Fibroblast of skin of left quadriceps (primary cell): ENCODE results near the gene EML1.
A peak's percentile ranks its signal among the peaks of the same experiment; 100 is the strongest.

Experiments
- DNase-seq, 2 experiments: peaks; one replicate each; pipeline ENCODE4 v3.0.0-alpha.2; 2013; ENCODE audit warnings: low read depth in 2 of 2

Gene EML1, protein sequence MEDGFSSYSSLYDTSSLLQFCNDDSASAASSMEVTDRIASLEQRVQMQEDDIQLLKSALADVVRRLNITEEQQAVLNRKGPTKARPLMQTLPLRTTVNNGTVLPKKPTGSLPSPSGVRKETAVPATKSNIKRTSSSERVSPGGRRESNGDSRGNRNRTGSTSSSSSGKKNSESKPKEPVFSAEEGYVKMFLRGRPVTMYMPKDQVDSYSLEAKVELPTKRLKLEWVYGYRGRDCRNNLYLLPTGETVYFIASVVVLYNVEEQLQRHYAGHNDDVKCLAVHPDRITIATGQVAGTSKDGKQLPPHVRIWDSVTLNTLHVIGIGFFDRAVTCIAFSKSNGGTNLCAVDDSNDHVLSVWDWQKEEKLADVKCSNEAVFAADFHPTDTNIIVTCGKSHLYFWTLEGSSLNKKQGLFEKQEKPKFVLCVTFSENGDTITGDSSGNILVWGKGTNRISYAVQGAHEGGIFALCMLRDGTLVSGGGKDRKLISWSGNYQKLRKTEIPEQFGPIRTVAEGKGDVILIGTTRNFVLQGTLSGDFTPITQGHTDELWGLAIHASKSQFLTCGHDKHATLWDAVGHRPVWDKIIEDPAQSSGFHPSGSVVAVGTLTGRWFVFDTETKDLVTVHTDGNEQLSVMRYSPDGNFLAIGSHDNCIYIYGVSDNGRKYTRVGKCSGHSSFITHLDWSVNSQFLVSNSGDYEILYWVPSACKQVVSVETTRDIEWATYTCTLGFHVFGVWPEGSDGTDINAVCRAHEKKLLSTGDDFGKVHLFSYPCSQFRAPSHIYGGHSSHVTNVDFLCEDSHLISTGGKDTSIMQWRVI

GRCh38 chr14:99793213-99794150 lies at the start of gene EML1:
Gene EML1 (plus strand): TSS chr14:99793413. CDS start chr14:99793477, 64 bp downstream.
- DNase-seq: peak; percentile 61 to 64

- DNase-seq: peak; percentile 30 to 42
These were observed 48.9 kb upstream of the EML1 start for GRCh38 chr14:99744199-99744872.

DNA sequence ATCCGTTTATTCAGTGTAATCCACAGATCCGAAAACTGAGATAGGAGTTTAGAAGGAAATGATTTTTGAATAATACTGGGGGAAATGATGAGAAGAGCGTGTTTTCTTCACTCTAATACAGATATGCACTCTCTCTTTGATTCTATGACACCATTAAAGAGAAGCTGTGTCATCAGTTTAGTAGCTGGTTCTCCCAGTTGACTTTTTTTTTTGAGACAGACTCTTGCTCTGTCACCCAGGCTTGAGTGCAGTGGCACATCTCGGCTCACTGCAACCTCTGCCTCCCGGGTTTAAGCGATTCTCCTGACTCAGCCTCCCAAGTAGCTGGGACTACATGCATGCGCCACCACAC lies 48.4 kb upstream of the EML1 start:
- DNase-seq: no peak

GRCh38 chr14:99745307-99745951 lies 47.8 kb upstream of the EML1 start:
- DNase-seq: peak; percentile 39 to 40

- no peak for DNase-seq
These were observed 46.0 kb upstream of the EML1 start for GRCh38 chr14:99747167-99747566.

DNA sequence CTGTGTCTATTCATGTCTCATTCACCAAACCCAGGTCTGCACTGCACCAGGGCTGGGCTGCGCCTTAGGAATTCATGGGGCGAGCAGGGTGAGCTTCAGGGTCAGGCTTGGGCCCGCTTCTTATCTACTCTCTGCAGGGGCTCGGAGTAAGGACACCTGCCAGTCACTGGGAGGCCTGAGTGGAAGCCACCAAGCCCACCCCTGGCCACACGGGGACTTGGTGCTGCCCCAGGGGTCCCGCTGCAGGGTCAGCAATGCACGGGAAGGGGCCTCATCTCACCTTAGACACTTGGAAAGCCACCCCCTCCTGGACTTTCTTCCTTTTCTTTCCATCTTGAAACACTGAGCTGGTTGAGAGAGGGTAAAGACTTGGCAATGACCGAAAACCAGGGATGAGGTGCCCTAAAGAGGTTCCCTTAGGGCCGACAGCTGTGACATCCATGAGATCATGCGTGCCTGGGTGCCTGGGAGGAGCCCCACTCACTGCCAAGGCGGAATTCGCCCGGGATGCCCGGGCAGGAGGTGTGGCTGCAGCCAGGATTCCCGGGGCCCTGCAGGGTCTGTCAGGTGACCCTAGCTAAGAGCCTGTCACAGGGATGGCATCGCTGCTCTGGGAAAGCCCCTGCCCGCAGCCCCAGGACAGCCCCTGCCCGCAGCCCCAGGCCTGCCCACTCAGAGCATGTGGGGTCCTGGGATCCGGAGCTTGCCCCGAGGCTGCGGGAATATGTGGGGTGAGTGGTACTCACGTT lies 45.5 kb upstream of the EML1 start:
- DNase-seq: no peak

DNA sequence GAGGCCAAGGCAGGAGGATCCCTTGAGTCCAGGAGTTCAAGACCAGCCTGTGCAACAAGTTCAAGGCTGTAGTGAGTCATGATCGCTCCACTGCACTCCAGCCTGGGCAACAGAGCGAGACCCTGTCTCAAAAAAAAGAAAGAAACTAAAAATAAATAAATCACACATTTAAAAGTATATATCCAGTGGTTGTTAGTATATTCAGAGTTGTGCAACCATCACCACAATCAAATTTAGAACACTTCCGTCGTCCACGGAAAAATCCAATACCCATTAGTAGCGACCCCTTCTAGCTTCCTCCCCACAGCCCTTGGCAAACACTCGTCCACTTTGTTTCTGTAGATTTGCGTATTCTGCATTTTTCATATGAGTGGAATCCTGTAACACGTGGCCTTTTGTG lies 44.7 kb upstream of the EML1 start:
- DNase-seq: no peak

GRCh38 chr14:99749142-99749541 lies 44.1 kb upstream of the EML1 start:
- DNase-seq: no peak

DNA sequence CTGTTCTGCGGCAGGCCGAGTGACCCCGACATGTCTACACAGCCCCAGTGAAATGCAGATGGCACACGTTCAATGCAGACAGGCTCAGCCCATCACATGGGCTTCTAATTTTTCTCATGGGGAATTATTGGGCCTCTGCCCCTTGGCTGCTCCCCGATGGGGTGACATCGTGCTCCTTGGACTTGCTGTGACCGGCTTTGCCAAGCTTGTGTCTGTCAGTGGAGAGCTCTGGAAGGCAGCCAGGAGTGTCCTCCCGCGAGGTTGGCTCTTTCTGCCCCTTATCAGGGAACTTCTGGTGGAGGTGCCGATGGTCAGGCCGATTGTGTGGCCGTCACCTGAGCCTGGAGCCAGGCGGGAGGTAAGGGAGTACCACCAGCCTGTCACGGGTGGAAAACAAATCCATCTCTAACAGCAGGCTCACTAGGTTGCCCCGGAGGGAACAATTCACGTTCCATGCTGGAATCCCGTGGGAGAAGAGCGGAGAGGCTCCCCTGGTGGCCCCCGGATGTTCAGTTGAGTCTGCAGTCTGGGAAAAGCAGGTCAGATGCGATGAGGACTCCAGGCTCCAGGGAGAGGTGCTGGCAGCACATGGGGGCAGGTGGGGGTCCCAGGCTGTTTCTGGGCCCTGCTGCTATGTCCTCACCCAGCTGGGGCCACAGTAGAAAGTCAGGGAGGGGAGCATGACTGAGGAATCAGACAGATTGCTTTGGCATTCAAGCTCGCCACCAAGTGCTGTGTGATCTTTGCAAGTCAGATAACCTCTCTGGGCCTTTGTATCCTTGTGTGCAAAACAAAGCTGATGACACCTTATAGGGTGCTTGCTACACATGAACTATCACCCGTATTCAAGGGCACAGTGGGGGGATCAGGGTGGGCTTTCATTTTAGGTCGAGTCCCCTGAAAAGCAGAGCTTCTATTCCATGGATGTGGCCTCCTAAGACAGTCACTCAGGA lies 43.2 kb upstream of the EML1 start:
- no peak for DNase-seq

DNA sequence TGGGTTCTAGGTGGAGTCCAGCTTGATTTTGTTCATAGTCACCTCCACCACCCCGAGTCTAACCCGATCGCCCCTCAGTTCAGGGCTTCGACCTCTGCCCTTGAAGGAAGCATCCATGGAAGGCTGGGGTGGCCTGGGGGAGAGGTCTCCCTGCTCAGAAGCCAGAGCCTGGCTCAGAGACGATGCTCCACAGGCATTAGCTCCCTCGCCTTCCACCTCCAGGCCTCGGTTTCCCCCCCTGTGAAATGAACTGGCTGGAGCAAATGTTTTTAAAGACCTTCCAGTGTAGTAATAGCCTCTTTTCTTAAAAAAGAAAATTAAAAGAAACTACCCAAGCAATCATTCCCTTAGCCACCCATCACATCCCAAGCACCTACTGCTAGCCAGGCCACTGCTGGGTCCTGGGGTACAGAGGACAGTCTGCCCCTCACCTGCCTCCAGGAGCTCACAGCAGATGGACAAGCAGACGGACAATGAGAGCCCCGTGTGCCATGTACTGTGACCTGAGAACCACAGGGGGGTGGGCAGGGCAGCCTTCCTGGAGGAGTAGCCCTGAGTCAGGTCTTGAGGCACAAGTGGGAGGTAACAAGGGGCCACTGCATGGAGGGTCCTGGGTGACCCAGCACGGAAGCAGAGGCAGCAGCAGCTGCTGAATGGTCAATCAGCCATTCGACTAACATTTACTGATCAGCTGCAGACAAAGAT lies 42.3 kb upstream of the EML1 start:
- no peak for DNase-seq

DNA sequence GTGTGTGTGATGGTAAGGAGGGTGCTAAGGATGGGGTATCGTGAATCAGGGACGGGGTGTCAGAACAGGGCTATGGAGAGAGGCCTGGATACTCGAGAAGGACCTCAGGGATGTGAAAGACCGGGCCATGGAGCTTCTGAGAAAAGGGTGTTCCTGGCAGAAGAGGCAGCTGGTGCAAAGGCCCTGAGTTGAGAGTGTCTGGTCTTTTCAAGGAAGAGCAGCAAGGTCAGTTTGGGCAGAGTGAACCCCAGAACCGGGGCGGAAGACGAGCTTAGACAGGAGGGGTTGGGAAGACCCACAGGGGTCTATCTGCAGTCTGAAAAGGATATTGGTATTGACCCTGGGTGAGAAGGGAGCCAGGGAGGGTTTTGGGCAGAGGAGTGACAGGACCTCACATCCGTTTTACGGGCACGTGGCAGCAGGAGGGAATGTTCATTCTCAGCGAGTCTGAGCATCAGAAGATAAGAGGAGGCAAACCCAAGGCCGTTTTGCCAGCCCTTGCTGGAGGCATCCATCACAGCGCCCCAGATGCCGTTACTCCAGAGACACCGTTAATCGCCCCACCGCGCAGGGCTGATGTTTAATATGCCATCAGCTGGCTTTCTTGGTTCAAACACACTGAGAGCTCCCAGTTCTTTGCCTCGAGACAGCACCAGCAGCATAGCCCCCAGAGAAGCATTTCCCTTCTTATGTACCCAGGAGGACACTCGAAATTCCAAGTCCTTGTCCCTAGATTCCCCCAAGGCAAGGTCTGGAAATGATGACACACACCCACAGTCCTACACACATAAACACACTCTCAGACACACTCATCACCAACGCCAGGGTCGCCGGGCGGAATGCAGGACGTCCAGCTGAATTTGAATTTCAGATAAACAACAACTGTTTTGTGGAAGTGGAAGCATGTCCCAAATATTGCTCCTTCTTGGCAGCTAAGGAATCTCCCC lies 41.4 kb upstream of the EML1 start:
- DNase-seq: no peak

DNA sequence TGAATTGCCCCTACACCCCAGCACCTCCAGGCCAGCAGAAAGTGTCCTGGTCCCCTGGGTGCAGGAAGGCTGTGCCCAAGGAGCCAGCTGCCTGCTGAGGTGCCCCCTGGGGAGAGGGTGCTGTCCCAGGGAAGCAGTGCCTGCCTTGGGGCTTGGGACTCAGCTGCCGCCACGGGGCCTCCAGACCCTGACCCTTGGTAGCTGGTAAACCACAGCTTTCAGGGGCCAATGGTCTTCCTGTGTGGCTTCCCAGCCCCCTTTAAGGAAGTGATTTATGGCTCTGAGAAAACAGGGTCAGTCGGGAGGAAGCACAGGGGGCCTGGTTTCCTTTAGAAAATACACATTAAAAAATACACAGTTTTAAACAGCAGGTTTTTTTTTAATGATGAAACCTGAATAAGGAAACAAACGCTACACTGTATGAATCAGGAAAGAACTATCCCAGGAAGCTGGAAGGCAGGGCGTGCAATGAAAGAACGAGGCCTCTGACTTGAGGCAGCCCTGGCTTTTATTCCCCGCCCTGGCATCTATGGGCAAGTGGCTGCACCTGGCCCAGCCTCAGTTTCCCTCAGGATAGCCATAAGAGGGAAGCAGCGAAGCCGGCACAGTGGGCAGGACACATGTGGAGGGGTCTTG lies 40.6 kb upstream of the EML1 start:
- DNase-seq: peak in 1 of 2 experiments; percentile 60

DNA sequence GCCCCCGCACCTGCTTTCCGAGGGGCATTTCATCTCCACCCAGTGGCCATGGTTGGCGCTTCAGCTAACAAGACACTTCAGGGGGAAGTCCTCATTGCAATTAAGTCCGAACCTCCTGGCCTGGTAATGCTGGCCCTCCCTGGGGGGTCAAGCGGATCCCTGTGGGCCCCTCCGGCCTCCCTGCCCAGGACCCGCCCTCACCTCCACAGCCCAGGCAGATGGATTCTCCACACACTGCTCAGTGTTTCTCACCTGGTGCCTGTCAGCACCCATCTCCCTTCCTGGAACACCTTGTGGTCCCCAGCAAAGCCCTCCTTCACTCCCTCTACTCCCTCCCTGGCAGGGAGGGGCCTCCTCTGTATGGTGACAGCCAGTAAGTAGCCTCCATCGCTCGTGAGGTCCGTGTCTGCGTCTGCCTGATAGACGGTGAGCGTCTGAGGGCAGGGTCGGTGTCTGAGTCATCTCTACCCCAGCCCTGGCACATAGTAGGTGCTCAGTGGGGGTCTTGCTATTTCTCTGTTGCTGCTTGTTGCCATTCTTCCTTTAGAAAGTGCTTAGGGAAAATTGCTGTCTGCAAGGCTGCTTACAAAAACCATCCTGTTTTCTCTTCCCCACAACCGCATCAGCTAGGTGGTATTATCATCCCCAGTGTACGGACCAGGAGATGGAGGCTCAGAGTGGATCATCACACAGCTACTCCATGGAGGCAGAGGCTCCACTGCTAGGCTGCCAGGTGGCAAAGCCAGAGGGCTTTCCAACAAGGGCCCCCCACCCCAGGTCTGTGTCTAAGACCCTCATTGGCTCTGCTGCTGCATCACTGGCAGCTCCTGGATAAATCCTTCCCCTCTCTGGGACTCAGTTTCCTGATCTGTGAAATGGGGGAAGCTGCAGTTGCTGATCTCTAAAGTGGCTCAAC lies 39.7 kb upstream of the EML1 start:
- no peak for DNase-seq

DNA sequence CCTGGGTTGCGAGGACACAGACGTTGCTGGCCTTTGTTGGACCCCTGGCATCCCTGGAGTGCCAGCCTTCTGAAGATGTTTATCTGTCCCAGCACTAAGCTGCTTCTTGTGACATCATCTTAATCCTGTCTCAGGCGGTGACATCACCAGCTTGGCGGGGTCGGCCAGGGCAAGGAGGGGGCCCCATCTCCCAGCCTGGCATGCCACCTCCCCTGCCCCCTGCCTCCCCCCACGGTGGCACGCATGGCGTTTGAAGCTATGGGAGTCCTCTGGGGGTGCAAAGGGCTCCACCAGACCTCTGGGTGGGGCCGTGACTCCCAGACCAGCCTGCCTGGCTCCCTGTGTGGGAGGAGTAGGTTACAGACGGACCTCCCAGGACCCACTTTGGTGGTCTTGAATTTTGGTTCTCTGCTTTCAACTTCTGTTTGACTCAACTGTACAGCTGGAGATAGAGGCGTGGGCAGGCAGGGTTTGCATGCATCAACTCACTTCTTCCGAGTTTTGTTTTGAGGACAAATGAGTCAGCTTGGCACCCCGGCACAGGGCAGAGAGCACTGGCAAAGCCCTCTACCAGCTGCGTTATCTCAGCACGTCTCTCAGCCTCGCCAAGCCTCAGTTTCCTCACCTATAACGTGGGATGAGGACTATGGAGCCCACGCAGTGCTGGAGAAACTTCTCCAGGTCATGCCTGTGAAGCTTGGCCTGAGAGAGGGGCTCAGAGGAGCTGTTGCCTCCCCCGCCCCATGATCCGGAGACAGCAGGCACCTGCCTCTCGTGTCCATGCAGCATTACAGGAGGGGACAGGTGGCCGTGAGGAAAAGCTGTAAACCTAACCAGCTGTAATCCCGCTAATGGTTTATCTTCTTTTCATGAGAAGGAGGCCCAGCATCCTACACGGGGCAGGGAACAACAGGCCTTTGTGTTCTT lies 38.8 kb upstream of the EML1 start:
- no peak for DNase-seq

DNA sequence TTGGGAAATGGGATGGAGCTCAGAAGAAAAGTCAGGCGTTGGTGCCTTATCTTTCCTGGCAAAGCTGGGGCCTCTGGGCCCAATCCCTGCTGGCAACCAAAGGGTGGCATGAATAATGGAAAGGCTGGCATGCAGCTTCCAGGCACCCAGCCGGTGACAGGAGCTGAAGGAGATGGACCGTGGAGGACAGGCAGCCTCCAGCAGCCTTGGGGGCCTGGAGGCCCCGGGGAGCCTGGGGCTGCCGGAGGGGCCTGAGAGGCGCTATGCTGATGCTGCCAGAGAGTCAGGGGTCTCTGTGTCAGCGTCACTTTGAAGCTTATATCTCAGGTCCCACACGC lies 38.2 kb upstream of the EML1 start:
- DNase-seq: no peak
